HG03175 (cell line): Measurements from ENCODE around the gene FBRSL1.

Source experiments
- ATAC-seq: cut with Tn5 transposase; IDR thresholded peaks from one replicate; pipeline ENCODE4 v1.9.1; 2021; ENCODE audit warnings: mild to moderate bottlenecking, moderate library complexity; ENCODE audit not compliant: unreplicated experiment

FBRSL1 gene

GRCh38 chr12:132495165-132495544 lies 5.2 kb downstream of the FBRSL1 start:
- no peak for ATAC-seq

DNA sequence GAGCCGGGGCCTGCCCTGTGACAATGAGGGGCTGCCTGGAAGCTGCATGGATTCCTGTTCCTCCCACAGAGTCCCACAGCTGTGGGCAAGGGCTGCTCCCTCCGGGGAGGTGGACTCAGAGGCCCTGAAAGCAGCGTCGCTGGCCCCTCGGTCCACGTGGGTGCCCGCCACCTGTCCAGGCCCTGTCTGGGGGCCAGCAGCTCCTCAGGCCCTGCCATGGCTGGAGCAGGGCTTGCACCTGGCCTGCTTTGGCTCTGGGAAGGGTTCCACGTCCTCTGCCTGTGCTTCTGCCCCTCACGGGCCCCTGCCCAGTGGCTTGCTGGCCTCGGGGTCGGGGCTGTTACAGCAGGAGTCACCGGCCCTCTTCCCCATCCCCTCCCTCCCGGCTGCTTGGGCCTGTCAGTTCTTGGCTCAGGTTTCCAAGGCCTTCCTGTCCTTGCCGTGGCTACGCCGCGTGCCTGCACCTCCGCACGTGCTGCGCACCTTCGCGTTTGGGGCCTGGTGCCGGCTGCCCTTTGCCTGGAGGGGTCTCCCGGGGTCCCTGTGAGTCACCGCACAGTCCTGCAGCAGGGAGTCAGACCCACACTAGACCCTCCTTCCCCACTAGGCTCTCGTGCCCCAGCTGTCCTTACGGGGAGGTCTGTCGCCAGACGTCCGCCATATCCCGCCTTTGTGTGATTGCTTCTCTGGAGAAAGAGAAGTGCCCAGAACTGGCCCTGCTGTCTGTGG lies 5.8 kb downstream of the FBRSL1 start:
- ATAC-seq: no peak

DNA sequence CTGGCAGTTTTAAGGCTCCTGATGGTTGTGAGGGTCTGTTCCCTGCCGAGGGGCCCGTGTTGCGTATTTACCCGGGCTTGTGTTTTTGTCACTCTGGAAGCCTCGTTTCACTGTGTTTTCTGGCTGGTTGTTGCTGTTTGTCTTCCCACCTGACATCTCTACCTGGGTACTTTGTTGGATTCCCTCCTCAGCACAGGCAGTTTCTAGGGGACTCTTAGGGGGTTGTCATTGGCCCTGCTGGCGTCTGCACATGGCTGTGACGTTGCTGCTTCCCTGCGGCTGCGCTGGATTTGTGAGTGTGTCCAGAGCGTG lies 6.4 kb downstream of the FBRSL1 start:
- ATAC-seq: no peak

GRCh38 chr12:132496710-132497109 lies 6.8 kb downstream of the FBRSL1 start:
- no peak for ATAC-seq

GRCh38 chr12:132497514-132498405 lies 7.8 kb downstream of the FBRSL1 start:
- no peak for ATAC-seq

DNA sequence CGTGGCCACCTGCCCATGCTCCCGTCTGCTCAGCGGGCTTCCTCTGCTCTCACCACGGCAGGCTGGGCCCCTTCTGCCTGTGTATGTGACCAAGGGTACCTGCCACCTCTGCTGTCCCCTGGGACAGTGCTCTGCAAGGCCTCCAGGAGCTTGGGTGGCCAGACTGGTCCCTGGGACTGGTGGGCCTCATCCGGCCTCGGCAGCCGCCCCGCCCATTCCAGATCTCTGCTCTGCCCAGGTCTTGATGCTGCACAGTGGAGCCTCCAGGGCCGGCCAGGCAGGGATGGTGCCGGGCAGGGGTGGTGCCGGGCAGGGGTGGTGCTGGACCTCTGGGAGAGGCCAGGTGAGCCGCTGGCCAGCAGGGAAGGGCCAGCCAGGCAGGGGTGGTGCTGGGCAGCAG lies 9.0 kb downstream of the FBRSL1 start:
- ATAC-seq: no peak

- ATAC-seq: no peak
These were observed 10.3 kb downstream of the FBRSL1 start for GRCh38 chr12:132500142-132500855.

GRCh38 chr12:132500856-132501180 lies 10.9 kb downstream of the FBRSL1 start:
- no peak for ATAC-seq

- ATAC-seq: no peak
These were observed 11.4 kb downstream of the FBRSL1 start for GRCh38 chr12:132501204-132501940.

DNA sequence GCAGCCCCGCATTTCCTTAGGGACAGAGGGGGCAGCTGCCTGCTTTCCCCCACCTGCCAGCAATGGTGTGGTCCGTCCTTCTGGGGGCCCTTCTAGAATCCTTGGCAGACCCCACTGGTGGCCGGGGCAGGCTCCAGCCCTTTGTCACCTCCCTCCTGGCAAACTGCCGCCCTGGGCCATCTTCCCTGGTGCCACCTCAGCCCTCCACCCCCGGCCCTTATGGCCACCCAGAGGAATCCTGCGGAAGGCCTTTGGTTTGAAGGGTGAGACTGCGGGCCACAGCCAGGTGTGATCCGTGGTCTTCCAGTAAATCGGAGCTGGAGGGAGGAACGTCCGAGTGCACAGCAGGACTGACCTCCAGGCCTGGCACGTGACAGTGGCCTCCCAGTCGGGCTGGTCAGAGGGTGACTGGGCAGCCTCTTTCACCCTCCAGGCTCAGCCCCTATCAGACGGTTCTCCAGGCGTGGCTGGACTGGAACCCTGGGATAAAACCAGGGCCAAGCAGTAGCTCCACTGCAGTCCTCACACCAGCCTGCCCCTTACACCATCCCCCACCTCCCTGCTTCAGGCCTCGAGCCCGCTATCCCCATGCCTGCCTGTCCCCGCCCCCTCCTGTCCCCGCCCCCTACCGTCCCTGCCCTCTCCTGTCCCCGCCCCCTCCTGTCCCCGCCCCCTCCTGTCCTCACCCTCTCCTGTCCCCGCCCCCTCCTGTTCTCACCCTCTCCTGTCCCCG lies 12.4 kb downstream of the FBRSL1 start:
- ATAC-seq: no peak

DNA sequence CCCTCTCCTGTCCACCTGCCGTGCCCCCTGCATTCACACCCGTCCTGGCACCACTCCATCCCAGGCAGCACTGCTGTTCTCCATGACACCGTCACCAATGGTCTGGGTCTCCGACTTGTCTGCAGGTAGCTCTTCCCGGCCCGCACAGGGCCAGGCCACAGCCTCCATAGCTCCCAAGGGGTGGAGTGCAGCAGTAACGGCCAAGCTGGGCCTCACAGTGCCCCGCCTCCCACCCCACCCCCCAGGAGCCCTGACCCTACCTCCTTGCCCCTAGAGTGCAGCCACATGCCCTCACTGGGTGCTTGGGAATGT lies 12.9 kb downstream of the FBRSL1 start:
- no peak for ATAC-seq

- ATAC-seq: no peak
These were observed 13.8 kb downstream of the FBRSL1 start for GRCh38 chr12:132503618-132504204.

DNA sequence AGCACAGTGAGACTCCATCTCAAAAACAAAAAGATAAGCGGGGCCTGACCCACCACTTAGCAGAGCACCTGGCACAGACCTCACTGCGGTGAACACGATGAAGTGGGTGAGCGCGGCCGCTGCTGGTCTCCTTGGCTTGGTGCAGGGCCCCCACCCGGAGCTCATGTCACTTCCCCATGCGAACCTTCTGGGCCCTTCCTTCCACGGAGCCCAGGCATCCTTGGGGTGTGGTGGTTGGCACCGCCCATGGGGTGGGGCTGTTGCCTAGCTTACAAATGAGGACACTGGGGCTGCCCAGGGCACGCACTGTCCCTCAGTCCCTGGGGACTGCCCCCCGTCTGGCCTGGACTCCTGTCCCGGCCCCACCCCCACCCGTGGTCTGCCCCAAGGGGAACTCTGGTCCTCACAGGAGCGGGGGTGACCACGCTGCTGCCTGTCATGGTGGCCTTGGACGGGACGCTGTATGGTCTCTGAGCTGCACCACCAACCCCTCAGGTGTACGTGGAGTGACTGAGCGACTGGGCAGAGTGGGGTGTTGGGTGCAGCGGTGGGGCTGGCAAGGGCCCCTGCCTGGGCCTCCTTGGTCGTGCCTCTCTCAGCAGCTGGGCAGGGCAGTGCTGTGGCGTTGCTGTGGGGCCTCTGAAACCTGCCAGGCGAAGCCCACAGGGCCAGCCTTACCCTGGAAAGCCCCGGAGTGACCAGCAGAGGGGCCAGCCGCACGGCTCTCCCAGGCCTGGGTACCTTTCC lies 15.3 kb downstream of the FBRSL1 start:
- no peak for ATAC-seq

- ATAC-seq: no peak
These were observed 15.9 kb downstream of the FBRSL1 start for GRCh38 chr12:132505852-132506219.

DNA sequence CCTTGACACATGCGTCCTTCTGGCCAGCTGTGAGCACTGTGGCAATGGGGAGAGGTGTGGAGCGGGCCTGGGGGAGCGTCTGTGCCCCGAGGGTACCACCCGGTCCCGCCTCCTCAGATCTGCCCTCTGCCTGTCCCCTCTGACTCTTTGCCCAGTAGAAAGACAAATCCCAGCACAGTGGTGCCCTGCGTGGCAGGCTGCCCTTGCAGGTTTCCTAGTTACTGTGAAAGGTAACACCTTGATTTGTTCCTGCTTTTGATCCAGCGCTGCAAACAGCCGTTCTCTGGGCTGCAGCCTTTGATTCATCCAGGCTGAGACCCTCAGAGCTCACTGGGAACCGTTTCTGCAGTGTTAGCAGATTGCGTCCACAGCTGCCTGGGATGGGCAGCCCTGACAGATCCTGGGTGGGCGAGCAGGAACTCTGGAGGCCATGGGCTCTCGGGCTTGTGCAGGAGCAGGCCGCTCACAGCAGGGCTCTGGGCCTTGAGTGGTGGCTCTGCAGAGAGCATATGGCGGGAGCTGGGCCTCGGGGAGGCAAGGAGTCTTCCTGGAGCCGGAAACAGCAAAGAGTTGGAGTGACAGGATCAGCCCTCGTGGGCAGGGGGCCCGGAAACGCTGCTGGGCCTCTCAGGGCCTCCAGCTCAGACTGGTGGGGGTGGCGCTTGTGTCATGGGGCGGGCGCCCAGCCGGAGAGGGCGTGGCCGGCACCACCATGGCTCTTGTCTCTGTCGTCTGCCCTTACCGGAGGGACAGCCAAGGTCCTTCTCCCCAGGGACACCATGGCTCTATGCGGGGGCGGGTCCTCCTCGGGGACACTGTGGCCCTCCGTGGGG lies 16.6 kb downstream of the FBRSL1 start:
- ATAC-seq: no peak

- no peak for ATAC-seq
These were observed 17.2 kb downstream of the FBRSL1 start for GRCh38 chr12:132507161-132507538.

DNA sequence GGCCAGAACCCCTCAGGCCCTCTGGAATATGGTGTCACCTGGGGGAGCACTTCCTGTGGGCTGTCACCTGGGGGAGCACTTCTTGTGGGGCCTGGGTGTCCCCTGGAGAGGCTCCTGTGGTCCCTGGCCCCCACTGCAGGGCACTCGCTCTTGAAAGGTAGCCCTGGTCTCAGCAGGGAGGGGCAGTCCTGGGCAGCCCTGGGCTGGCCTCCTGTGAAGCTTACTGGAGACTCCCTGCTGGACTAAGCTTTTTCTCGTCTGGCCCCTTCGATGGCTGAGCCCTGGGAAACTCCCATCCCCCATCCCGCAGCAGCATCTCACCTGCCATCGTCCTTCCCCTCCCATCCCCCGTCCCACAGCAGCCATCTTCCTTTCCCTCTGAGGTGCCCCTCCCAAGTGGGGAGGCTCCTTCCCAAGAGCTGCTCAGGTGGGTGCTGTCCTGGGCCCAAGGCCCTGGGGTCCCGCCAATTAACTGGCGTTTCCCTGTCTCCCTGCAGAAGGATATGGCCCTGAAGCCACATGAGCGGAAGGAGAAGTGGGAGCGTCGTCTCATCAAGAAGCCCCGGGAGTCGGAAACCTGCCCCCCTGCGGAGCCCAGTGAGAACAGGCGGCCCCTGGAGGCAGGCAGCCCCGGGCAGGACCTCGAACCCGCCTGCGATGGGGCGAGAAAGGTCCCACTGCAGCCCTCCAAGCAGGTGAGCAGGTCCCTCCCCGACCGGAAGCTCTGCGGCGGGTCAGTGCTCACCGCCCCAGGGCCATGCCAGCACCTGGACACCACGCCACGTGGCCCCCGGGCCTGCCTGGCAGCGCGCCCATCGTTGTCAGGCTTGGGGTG lies 17.9 kb downstream of the FBRSL1 start:
- no peak for ATAC-seq

DNA sequence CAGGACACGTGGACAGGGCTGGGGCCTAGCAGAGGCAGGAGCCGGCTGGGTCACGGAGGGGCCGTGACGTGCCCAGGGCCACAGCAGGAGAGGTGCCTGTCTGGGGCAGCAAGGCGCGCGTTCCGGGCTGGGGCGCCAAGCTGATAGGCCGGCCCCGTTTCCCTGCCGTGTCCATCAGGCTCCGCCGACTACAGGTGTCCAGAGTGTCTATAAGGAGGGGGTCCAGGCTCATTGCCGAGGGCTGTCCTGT lies 18.5 kb downstream of the FBRSL1 start:
- no peak for ATAC-seq
